Fibroblast of skin of back (primary cell): ENCODE results near the gene PODXL.
"Not testable (repeated sequence)": the region's sequence is repeated elsewhere in the genome, so short reads cannot be mapped to it uniquely, and the experiment has no call there.

Source experiments
- DNase-seq: peaks from one replicate; pipeline ENCODE4 v3.0.0-alpha.2; 2013

PODXL gene

GRCh38 chr7:131536361-131536849, 20.0 kb downstream of the PODXL start:
- DNase-seq: no peak

- DNase-seq: no peak
Measured at GRCh38 chr7:131533566-131534561, 22.6 kb downstream of the PODXL start.

- DNase-seq: no peak
Measured at GRCh38 chr7:131533151-131533559, 23.3 kb downstream of the PODXL start.

- DNase-seq: no peak
Measured at GRCh38 chr7:131532570-131533091, 23.8 kb downstream of the PODXL start.

GRCh38 chr7:131530137-131530536, 26.3 kb downstream of the PODXL start:
- DNase-seq: no peak

- DNase-seq: no peak
Measured at GRCh38 chr7:131529617-131530016, 26.8 kb downstream of the PODXL start.

GRCh38 chr7:131529179-131529578, 27.2 kb downstream of the PODXL start:
- no peak for DNase-seq

- no peak for DNase-seq
Measured at GRCh38 chr7:131527456-131527855, 29.0 kb downstream of the PODXL start.

- peak; percentile 64 for DNase-seq
Measured at GRCh38 chr7:131525820-131526219, 30.6 kb downstream of the PODXL start.

GRCh38 chr7:131524703-131525102, 31.7 kb downstream of the PODXL start:
- no peak for DNase-seq

- DNase-seq: no peak
Measured at GRCh38 chr7:131524115-131524514, 32.3 kb downstream of the PODXL start.

GRCh38 chr7:131522325-131522930, 34.0 kb downstream of the PODXL start:
- no peak for DNase-seq

- DNase-seq: peak; percentile 58
Measured at GRCh38 chr7:131521651-131522163, 34.7 kb downstream of the PODXL start.

GRCh38 chr7:131518626-131519025, 37.8 kb downstream of the PODXL start:
- DNase-seq: no peak

GRCh38 chr7:131517218-131517923, 39.1 kb downstream of the PODXL start:
- DNase-seq: no peak

- not testable (repeated sequence) for DNase-seq
Measured at GRCh38 chr7:131515471-131515870, 41.0 kb downstream of the PODXL start.

- DNase-seq: peak; percentile 81
Measured at GRCh38 chr7:131513245-131514061, 43.0 kb downstream of the PODXL start.

- no peak for DNase-seq
Measured at GRCh38 chr7:131511774-131512535, 44.5 kb downstream of the PODXL start.

- no peak for DNase-seq
Measured at GRCh38 chr7:131511071-131511470, 45.4 kb downstream of the PODXL start.

GRCh38 chr7:131509781-131510180, 46.6 kb downstream of the PODXL start:
- DNase-seq: no peak
